Measurements from ENCODE around the gene TRABD. TPM values are rescaled to one million over a fixed set of nuclear protein-coding genes. Genes with fewer than 3 reads are reported as not detected.

Gene TRABD
- total RNA-seq, 4 donors from 2014 or later = 26.6 to 51.9 (median 31.5) TPM

GRCh38 chr22:50173311-50173982 is 12.3 kb upstream of the TRABD start:
- WGBS, 2 donors = 82 to 91% methylated on average over 21 to 25 of the region's 26 CpGs
- Histone ChIP-seq H3K27ac (no peak overlapping the region), H3K27me3 (no peaks in the 10 kb centered on the region), H3K4me1 (peaks cover 5 to 16% of the 10 kb centered on the region in 2 donors), H3K36me3 (no peaks in the 10 kb centered on the region), H3K9me3 (no peaks in the 10 kb centered on the region), H3K4me3 (replicated peaks in 1 of 3) (no peak overlapping the region)
- DNase-seq = no peak
- TF ChIP-seq CTCF (IDR thresholded peaks at IDR 0.05) (no peak), POLR2A (IDR thresholded peaks at IDR 0.05) (no peak)
- intact Hi-C loops (cut with DNase I) = no loop called here

GRCh38 chr22:50173983-50174355 is 11.7 kb upstream of the TRABD start:
- 75 to 93% methylated on average over 2 to 3 of the region's 6 CpGs for WGBS, 2 donors
- no peaks in the 10 kb centered on the region for H3K27me3 ChIP-seq

GRCh38 chr22:50174382-50175190 is 11.1 kb upstream of the TRABD start:
- no peak overlapping the region for H3K4me3 ChIP-seq (replicated peaks in 1 of 3)
- intact Hi-C loops (cut with DNase I) = no loop called here
- H3K27me3 ChIP-seq = no peaks in the 10 kb centered on the region
- no peak overlapping the region for H3K27ac ChIP-seq
- no peaks in the 10 kb centered on the region for H3K9me3 ChIP-seq
- H3K36me3 ChIP-seq = no peaks in the 10 kb centered on the region
- peaks cover under 1 to 12% of the 10 kb centered on the region in 2 donors for H3K4me1 ChIP-seq
- DNase-seq = no peak
- 94 to 96% methylated on average over 12 to 25 of the region's 27 CpGs for WGBS, 2 donors
- no peak for TF ChIP-seq POLR2A (IDR thresholded peaks at IDR 0.05)
- no peak for TF ChIP-seq CTCF (IDR thresholded peaks at IDR 0.05)

More at GRCh38 chr22:50173983-50174355, 11.7 kb upstream of the TRABD start:
- no peaks in the 10 kb centered on the region for H3K9me3 ChIP-seq
- TF ChIP-seq POLR2A (IDR thresholded peaks at IDR 0.05) (no peak), CTCF (IDR thresholded peaks at IDR 0.05) (no peak)
- DNase-seq = no peak
- no peaks in the 10 kb centered on the region for H3K36me3 ChIP-seq
- H3K4me1 ChIP-seq = peaks cover 5 to 16% of the 10 kb centered on the region in 2 donors
- no peak overlapping the region for H3K27ac ChIP-seq
- H3K4me3 ChIP-seq (replicated peaks in 1 of 3) = no peak overlapping the region
- intact Hi-C loops (cut with DNase I) = no loop called here

- Histone ChIP-seq H3K36me3 (no peaks in the 10 kb centered on the region), H3K4me1 (peaks cover 0 to 10% of the 10 kb centered on the region in 2 donors), H3K27me3 (no peaks in the 10 kb centered on the region), H3K27ac (no peak overlapping the region), H3K4me3 (replicated peaks in 1 of 3) (no peak overlapping the region), H3K9me3 (no peaks in the 10 kb centered on the region)
- WGBS, 2 donors = 98 to 100% methylated on average over 2 to 6 of the region's 6 CpGs
- no peak for DNase-seq
- intact Hi-C loops (cut with DNase I) = no loop called here
- TF ChIP-seq CTCF (IDR thresholded peaks at IDR 0.05) = no peak
- no peak for TF ChIP-seq POLR2A (IDR thresholded peaks at IDR 0.05)
Measured at GRCh38 chr22:50175191-50175461, 10.6 kb upstream of the TRABD start.

All from thyroid gland (tissue), 4 donors.